AG10803 (cell line): ENCODE data around the gene P2RX7.

Experiments used
- DNase-seq: peaks from one replicate; pipeline ENCODE4 v3.0.0; 2010; ENCODE audit warnings: low read depth
- H3K4me3 ChIP-seq: 2 replicates; pipeline ENCODE4 v1.5.1; 2011; ENCODE audit warnings: mild to moderate bottlenecking, low read length, control low read depth
- TF ChIP-seq, protein P1 (sequence below): conservative IDR thresholded peaks from 2 replicates; pipeline ENCODE4 v1.5.1; 2011; ENCODE audit warnings: mild to moderate bottlenecking, low read length, control low read depth, inconsistent platforms

P2RX7 gene

DNA sequence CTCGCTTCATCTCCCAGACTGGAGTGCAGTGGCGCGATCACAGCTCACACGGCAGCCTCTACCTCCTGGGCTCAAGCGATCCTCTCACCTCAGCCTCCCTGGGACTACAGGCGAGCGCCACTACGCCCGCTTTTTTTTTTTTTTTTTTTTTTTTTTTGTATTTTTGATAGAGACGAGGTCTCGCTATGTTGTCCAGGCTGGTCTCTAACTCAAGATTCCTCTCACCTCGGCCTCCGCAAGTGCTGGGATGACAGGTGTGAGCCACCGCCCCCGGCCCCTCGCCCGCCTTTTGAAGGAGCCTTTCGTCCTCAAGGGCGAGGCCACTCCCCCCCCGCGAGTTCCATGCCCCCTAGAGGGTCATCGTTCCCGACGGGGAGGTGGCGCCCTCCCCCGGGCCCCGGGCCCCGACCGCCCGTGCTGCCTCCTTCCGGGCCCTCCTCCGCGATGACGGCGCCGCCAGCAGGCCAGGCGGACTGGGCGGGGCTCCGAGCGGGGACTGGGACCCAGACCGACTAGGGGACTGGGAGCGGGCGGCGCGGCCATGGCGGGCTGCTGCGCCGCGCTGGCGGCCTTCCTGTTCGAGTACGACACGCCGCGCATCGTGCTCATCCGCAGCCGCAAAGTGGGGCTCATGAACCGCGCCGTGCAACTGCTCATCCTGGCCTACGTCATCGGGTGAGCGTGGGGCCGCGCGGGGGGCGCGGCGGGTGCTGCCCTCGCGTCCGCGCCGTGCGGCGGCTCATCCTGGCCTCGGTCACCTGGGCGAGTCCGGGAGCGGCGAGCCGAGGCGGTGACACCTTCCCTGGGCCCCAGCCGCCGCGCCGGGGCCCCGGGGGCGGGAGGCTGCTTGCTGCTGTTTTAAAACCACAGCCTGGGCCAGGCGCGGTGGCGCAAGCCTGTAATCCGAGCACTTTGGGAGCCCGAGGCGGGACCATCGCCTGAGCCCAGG, 77.2 kb downstream of the P2RX7 start, which contains the start of gene P2RX4:
P2RX4 (plus strand) TSS at position 506 of the 949 bp plus-strand sequence; CDS start at position 542, 36 bp downstream.
- H3K4me3 ChIP-seq, result peak within 1 kb of the TSS; percentile 68
- DNase-seq, result peak; percentile 70
- TF ChIP-seq, protein P1, sequence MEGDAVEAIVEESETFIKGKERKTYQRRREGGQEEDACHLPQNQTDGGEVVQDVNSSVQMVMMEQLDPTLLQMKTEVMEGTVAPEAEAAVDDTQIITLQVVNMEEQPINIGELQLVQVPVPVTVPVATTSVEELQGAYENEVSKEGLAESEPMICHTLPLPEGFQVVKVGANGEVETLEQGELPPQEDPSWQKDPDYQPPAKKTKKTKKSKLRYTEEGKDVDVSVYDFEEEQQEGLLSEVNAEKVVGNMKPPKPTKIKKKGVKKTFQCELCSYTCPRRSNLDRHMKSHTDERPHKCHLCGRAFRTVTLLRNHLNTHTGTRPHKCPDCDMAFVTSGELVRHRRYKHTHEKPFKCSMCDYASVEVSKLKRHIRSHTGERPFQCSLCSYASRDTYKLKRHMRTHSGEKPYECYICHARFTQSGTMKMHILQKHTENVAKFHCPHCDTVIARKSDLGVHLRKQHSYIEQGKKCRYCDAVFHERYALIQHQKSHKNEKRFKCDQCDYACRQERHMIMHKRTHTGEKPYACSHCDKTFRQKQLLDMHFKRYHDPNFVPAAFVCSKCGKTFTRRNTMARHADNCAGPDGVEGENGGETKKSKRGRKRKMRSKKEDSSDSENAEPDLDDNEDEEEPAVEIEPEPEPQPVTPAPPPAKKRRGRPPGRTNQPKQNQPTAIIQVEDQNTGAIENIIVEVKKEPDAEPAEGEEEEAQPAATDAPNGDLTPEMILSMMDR, result no peak

DNA sequence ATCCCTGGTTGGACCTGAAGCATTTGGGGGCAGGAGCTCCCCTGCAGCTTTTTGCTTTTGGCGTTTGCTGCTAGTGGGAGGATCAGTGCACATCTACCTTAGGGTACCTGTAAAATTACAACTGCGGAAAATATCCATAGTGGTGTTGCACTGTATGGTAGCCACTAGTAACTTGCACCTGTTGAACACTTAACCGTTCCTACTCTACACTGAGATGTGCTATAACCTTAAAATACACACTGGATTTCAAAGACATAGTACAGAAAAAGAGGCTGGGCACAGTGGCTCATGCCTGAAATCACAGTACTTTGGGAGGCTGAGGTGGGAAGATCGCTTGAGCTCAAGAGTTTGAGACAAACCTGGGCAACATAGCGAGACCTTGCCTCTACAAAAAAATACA, 80.2 kb downstream of the P2RX7 start:
- no peak for DNase-seq
- no peak overlapping the region for H3K4me3 ChIP-seq
- TF ChIP-seq, protein P1, result no peak

DNA sequence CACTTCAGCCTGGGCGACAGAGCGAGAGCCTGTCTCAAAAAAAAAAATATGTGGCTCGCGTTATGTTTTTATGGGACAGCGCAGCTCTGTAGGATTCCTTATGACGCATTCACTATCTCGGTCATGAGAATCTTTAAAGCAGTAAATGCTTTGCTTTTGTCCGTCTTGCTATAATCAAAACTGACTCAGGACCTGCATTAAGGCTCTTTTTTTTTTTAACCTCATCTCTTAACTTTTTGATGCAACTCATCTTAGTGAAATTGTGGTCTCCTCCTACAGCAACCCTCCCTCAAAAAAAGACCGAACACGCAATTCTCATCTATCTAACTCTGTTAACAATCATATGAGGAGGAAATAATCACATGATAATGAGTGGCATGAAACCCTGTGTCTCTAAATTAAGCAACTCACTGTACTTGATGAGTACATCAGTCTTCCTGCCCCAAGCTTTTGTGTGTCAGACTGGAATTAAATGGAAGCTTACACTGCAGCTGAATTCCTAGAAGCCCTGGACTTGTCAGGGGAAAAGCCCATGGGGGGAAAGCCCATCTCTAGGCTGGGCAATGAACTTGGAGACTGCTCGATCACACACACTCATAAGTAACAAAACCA, 81.6 kb downstream of the P2RX7 start:
- TF ChIP-seq, protein P1, result no peak
- DNase-seq, result peak; percentile 45
- no peak overlapping the region for H3K4me3 ChIP-seq

DNA sequence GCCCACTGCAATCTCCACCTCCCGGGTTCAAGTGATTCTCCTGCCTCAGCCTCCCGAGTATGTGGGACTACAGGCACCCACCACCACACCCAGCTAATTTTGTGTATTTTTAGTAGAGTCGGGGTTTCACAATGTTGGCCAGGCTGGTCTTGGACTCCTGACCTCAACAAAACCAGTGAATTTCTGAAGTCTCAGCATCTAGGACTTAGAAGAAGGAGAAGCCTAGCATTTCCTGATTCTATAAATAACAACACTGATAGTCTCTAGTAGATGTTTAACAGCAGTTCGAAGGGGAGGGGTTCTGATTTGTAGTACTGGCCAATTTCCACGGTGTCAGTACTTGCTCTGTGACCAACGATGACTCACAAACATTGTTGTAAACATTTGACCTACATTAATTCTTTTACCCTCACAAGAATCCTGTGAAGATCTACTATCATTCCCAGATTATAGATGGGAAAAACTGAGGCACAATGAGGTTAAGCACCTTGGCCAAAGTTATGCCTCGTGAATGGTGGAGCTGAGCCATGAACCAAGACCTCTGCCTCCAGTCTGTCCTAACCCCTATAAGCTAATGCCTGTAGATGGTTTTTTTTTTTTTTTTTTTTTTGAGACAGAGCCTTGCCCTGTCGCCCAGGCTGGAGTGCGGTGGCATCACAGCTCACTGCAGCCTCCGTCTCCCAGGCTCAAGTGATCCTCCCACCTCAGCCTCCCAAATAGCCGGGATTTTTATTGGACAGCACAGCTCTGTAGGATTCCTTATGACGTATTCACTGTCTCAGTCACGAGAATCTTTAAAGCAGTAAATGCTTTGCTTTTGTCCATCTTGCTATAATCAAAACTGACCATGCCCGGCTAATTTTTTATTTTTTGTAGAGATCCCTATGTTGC, 82.4 kb downstream of the P2RX7 start:
- TF ChIP-seq, protein P1, result no peak
- no peak overlapping the region for H3K4me3 ChIP-seq
- DNase-seq, result peak; percentile 89

DNA sequence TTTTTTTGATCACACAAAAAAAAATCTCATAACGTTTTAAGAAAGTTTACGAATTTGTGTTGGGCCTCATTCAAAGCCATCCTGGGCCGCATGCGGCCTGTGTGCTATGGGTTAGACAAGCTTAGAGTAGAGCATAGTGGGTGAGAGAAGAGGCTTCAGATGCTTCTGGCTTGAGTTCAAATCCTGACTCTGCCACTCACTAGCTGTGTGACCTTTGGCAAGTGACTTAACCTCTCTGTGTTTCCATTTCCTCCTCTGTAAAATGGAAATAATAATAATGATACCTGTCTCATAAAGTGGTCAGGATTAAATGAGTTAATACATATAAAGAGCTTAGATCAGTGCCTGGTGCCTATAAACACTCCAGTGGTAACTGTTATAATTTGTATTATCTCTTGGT, 83.4 kb downstream of the P2RX7 start:
- no peak for DNase-seq
- H3K4me3 ChIP-seq, result no peak overlapping the region
- TF ChIP-seq, protein P1, result no peak

DNA sequence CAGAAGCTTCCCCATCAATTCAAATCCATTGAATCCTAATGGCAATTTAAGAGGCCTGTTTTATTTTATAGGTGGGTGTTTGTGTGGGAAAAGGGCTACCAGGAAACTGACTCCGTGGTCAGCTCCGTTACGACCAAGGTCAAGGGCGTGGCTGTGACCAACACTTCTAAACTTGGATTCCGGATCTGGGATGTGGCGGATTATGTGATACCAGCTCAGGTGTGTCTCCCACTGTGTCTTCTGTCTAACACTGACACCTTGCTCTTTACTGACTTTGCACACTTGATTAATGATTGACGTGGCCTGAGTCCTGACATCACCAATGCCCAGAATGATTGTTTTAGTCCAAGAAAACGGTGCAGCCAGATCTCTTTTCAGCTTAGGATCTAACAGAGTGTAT, 84.4 kb downstream of the P2RX7 start:
- DNase-seq, result no peak
- TF ChIP-seq, protein P1, result no peak
- H3K4me3 ChIP-seq, result no peak overlapping the region
